ENCODE data around the gene ZNF516. TPM values are rescaled to one million over a fixed set of nuclear protein-coding genes. Genes with fewer than 3 reads are reported as not detected.

ZNF516 gene, protein sequence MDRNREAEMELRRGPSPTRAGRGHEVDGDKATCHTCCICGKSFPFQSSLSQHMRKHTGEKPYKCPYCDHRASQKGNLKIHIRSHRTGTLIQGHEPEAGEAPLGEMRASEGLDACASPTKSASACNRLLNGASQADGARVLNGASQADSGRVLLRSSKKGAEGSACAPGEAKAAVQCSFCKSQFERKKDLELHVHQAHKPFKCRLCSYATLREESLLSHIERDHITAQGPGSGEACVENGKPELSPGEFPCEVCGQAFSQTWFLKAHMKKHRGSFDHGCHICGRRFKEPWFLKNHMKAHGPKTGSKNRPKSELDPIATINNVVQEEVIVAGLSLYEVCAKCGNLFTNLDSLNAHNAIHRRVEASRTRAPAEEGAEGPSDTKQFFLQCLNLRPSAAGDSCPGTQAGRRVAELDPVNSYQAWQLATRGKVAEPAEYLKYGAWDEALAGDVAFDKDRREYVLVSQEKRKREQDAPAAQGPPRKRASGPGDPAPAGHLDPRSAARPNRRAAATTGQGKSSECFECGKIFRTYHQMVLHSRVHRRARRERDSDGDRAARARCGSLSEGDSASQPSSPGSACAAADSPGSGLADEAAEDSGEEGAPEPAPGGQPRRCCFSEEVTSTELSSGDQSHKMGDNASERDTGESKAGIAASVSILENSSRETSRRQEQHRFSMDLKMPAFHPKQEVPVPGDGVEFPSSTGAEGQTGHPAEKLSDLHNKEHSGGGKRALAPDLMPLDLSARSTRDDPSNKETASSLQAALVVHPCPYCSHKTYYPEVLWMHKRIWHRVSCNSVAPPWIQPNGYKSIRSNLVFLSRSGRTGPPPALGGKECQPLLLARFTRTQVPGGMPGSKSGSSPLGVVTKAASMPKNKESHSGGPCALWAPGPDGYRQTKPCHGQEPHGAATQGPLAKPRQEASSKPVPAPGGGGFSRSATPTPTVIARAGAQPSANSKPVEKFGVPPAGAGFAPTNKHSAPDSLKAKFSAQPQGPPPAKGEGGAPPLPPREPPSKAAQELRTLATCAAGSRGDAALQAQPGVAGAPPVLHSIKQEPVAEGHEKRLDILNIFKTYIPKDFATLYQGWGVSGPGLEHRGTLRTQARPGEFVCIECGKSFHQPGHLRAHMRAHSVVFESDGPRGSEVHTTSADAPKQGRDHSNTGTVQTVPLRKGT
- total RNA-seq (2013): 27.5 TPM
- polyA plus RNA-seq: 10 to 100 TPM in 1 of 3 donors, 1 to 10 TPM in 2; 5.0 to 41.9 (median 8.6) TPM
- 45.4 and 61.3 TPM in 2 replicates for polyA minus RNA-seq
- 46.6 to 313 (median 159) reads per million in 11 experiments for total RNA-seq

GRCh38 chr18:76495006-76495370 is at the start of gene ZNF516:
Gene ZNF516, minus strand, starts transcription at chr18:76495242. Its CDS starts 52,188 bp downstream, at chr18:76443054.
- Mint-ChIP-seq H3K36me3 (no peaks in the 10 kb centered on the region), H3K4me1 (peaks cover 46% of the 10 kb centered on the region), H3K27ac (peak within 1 kb of the TSS; percentile 92 to 99 (median 98)), H3K4me3 (peak within 1 kb of the TSS; percentile 93), H3K9me3 (peaks cover 0 to 2% (median 0%) of the 10 kb centered on the region in 7 donors), H3K27me3 (ENCODE audit: low read depth in 3 of 3) (no peaks in the 10 kb centered on the region)
- H3K27me3 ChIP-seq (ENCODE audit: control insufficient read depth in 2 of 2, insufficient read depth in 2 of 2, low read length in 2 of 2): no peaks in the 10 kb centered on the region
- peak within 1 kb of the TSS; percentile 63 for H2AFZ ChIP-seq (ENCODE audit: insufficient read depth, low read depth, low read length, poor library complexity, severe bottlenecking)
- H4K20me1 ChIP-seq (ENCODE audit: insufficient read depth, low read length): peaks cover 18% of the 10 kb centered on the region
- H3K9ac ChIP-seq (ENCODE audit: insufficient read depth, low read length, poor library complexity, severe bottlenecking): peak within 1 kb of the TSS; percentile 95
- no peak for TF ChIP-seq CTCF (IDR thresholded peaks at IDR 0.05)
- intact Hi-C loops (cut with micrococcal nuclease): loop anchor here (2.0 to 10.0 kb wide), 3 partner anchors 20 to 72 kb away; no protein-coding TSS in a partner anchor
- DNase-seq: peak in 2 of 3 donors; percentile 51 to 52
- H3K4me1 ChIP-seq (ENCODE audit: control insufficient read depth in 1 of 2, insufficient read depth in 2 of 2, low read length in 2 of 2): peaks cover 44 to 57% of the 10 kb centered on the region in 2 donors
- peaks cover 68% of the 10 kb centered on the region for H3K79me2 ChIP-seq (ENCODE audit: insufficient read depth, low read length)
- H3K9me3 ChIP-seq (replicated peaks in 1 of 2; ENCODE audit: control insufficient read depth in 1 of 2, insufficient read depth in 1 of 2, low read length in 2 of 2): no peaks in the 10 kb centered on the region
- H3K36me3 ChIP-seq (replicated peaks in 1 of 2; ENCODE audit: control insufficient read depth in 1 of 2, insufficient read depth in 2 of 2, low read length in 2 of 2): no peaks in the 10 kb centered on the region
- H3K4me3 ChIP-seq (replicated peaks in 1 of 3; ENCODE audit: low read depth in 2 of 3, low read length in 3 of 3): peak within 1 kb of the TSS; percentile 85 to 99 (median 98)
- H3K27ac ChIP-seq (ENCODE audit: low read depth in 1 of 2, low read length in 2 of 2): peak within 1 kb of the TSS; percentile 96 to 99
- under 1% methylated on average over 53 of the region's 64 CpGs for WGBS (ENCODE audit: insufficient coverage)
- peak within 1 kb of the TSS; percentile 98 for H3K4me2 ChIP-seq (replicated peaks; ENCODE audit: extremely low read depth, low read length, poor library complexity, severe bottlenecking)
